GM21360 (cell line): Measurements from ENCODE around the gene CHRM4.

ENCODE experiments used
- ATAC-seq: cut with Tn5 transposase; IDR thresholded peaks from one replicate; pipeline ENCODE4 v1.9.1; 2021; ENCODE audit warnings: mild to moderate bottlenecking, moderate library complexity; ENCODE audit not compliant: unreplicated experiment

Gene CHRM4

GRCh38 chr11:46391578-46392420 lies at the start of gene CHRM4:
Gene CHRM4, minus strand, starts transcription at chr11:46391776. Its CDS starts 5,219 bp downstream, at chr11:46386557.
- no peak for ATAC-seq

GRCh38 chr11:46438211-46438610 lies 46.6 kb upstream of the CHRM4 start:
- ATAC-seq = no peak

- ATAC-seq = no peak
These were observed 45.6 kb upstream of the CHRM4 start for GRCh38 chr11:46437122-46437689.

GRCh38 chr11:46436113-46436512 lies 44.5 kb upstream of the CHRM4 start:
- ATAC-seq = no peak

- no peak for ATAC-seq
These were observed 44.1 kb upstream of the CHRM4 start for GRCh38 chr11:46435679-46436078.

GRCh38 chr11:46431211-46431610 lies 39.6 kb upstream of the CHRM4 start:
- no peak for ATAC-seq

- ATAC-seq = no peak
These were observed 38.1 kb upstream of the CHRM4 start for GRCh38 chr11:46429717-46430116.

- no peak for ATAC-seq
These were observed 35.8 kb upstream of the CHRM4 start for GRCh38 chr11:46427364-46427763.

GRCh38 chr11:46426233-46426991 lies 34.8 kb upstream of the CHRM4 start:
- no peak for ATAC-seq

GRCh38 chr11:46422588-46422987 lies 31.0 kb upstream of the CHRM4 start:
- ATAC-seq = no peak

GRCh38 chr11:46421257-46421880 lies 29.8 kb upstream of the CHRM4 start:
- no peak for ATAC-seq

- no peak for ATAC-seq
These were observed 28.9 kb upstream of the CHRM4 start for GRCh38 chr11:46420513-46420912.

GRCh38 chr11:46418751-46419150 lies 27.2 kb upstream of the CHRM4 start:
- ATAC-seq = no peak

GRCh38 chr11:46417711-46418110 lies 26.1 kb upstream of the CHRM4 start:
- ATAC-seq = no peak

GRCh38 chr11:46414879-46415278 lies 23.3 kb upstream of the CHRM4 start:
- no peak for ATAC-seq

- ATAC-seq = no peak
These were observed 22.9 kb upstream of the CHRM4 start for GRCh38 chr11:46414466-46414796.

- no peak for ATAC-seq
These were observed 22.3 kb upstream of the CHRM4 start for GRCh38 chr11:46413760-46414465.

GRCh38 chr11:46410021-46410420 lies 18.4 kb upstream of the CHRM4 start:
- ATAC-seq = no peak

- no peak for ATAC-seq
These were observed 16.9 kb upstream of the CHRM4 start for GRCh38 chr11:46408407-46408986.

- no peak for ATAC-seq
These were observed 16.1 kb upstream of the CHRM4 start for GRCh38 chr11:46407635-46408034.
